HEK293 (cell line): ENCODE data around the gene MDFIC.

Source experiments
- BCL11A ChIP-seq: fragments of 450-650 bp; formaldehyde crosslinking; IDR thresholded peaks from 2 replicates; pipeline ENCODE4 v1.5.1; 2016; ENCODE audit warnings: low read depth, missing biosample characterization, missing genetic modification characterization
- INSM2 ChIP-seq: fragments of 450-650 bp; formaldehyde crosslinking; IDR thresholded peaks from 2 replicates; pipeline ENCODE4 v1.5.1; 2016; ENCODE audit warnings: missing biosample characterization, missing genetic modification characterization
- KLF1 ChIP-seq: fragments of 450-650 bp; formaldehyde crosslinking; IDR thresholded peaks from 2 replicates; pipeline ENCODE4 v1.5.1; 2016; ENCODE audit warnings: missing biosample characterization, missing genetic modification characterization
- KLF9 ChIP-seq: fragments of 450-650 bp; formaldehyde crosslinking; IDR thresholded peaks from 2 replicates; pipeline ENCODE4 v1.5.1; 2016; ENCODE audit warnings: missing biosample characterization, missing genetic modification characterization, low read depth
- PRDM6 ChIP-seq: fragments of 450-650 bp; formaldehyde crosslinking; IDR thresholded peaks from 2 replicates; pipeline ENCODE4 v1.5.1; 2017; ENCODE audit warnings: missing biosample characterization, missing genetic modification characterization
- YY1 ChIP-seq: fragments of 450-650 bp; formaldehyde crosslinking; IDR thresholded peaks from 2 replicates; pipeline ENCODE4 v1.5.1; 2018; ENCODE audit warnings: missing biosample characterization, missing genetic modification characterization
- ZFP41 ChIP-seq: fragments of 450-650 bp; formaldehyde crosslinking; IDR thresholded peaks from 2 replicates; pipeline ENCODE4 v1.5.1; 2016; ENCODE audit warnings: missing biosample characterization, missing genetic modification characterization, borderline replicate concordance
- ZNF133 ChIP-seq: fragments of 450-650 bp; formaldehyde crosslinking; IDR thresholded peaks from 2 replicates; pipeline ENCODE4 v1.5.1; 2016; ENCODE audit warnings: missing biosample characterization, missing genetic modification characterization
- ZNF16 ChIP-seq: fragments of 450-650 bp; formaldehyde crosslinking; IDR thresholded peaks from 2 replicates; pipeline ENCODE4 v1.5.1; 2016; ENCODE audit warnings: low read depth, missing biosample characterization, missing genetic modification characterization
- ZNF416 ChIP-seq: fragments of 450-650 bp; formaldehyde crosslinking; IDR thresholded peaks from 2 replicates; pipeline ENCODE4 v1.5.1; 2016; ENCODE audit warnings: missing biosample characterization, missing genetic modification characterization
- ZNF560 ChIP-seq: fragments of 450-650 bp; formaldehyde crosslinking; IDR thresholded peaks from 2 replicates; pipeline ENCODE4 v1.5.1; 2017; ENCODE audit warnings: missing biosample characterization, missing genetic modification characterization, borderline replicate concordance
- TF ChIP-seq, protein P1 (sequence below): fragments of 450-650 bp; formaldehyde crosslinking; IDR thresholded peaks from 2 replicates; pipeline ENCODE4 v1.5.1; 2016; ENCODE audit warnings: missing biosample characterization, missing genetic modification characterization
- TF ChIP-seq, protein P2 (sequence below): fragments of 450-650 bp; formaldehyde crosslinking; IDR thresholded peaks from 2 replicates; pipeline ENCODE4 v1.5.1; 2017; ENCODE audit warnings: missing biosample characterization, mild to moderate bottlenecking, missing genetic modification characterization, moderate library complexity

GRCh38 chr7:114988755-114989375 lies 67.0 kb downstream of the MDFIC start:
- TF ChIP-seq INSM2 (tag by site-specific recombination) (no peak), ZFP41 (no peak), BCL11A (tag by site-specific recombination) (no peak), KLF1 (tag by site-specific recombination) (no peak), ZNF416 (tag by site-specific recombination) (no peak), YY1 (no peak), ZNF133 (tag by site-specific recombination) (no peak), ZNF16 (no peak), ZNF560 (no peak), PRDM6 (tag by site-specific recombination) (no peak), KLF9 (tag by site-specific recombination) (no peak)
- TF ChIP-seq, protein P1, sequence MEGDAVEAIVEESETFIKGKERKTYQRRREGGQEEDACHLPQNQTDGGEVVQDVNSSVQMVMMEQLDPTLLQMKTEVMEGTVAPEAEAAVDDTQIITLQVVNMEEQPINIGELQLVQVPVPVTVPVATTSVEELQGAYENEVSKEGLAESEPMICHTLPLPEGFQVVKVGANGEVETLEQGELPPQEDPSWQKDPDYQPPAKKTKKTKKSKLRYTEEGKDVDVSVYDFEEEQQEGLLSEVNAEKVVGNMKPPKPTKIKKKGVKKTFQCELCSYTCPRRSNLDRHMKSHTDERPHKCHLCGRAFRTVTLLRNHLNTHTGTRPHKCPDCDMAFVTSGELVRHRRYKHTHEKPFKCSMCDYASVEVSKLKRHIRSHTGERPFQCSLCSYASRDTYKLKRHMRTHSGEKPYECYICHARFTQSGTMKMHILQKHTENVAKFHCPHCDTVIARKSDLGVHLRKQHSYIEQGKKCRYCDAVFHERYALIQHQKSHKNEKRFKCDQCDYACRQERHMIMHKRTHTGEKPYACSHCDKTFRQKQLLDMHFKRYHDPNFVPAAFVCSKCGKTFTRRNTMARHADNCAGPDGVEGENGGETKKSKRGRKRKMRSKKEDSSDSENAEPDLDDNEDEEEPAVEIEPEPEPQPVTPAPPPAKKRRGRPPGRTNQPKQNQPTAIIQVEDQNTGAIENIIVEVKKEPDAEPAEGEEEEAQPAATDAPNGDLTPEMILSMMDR (tag by site-specific recombination): no peak
- TF ChIP-seq, protein P2, sequence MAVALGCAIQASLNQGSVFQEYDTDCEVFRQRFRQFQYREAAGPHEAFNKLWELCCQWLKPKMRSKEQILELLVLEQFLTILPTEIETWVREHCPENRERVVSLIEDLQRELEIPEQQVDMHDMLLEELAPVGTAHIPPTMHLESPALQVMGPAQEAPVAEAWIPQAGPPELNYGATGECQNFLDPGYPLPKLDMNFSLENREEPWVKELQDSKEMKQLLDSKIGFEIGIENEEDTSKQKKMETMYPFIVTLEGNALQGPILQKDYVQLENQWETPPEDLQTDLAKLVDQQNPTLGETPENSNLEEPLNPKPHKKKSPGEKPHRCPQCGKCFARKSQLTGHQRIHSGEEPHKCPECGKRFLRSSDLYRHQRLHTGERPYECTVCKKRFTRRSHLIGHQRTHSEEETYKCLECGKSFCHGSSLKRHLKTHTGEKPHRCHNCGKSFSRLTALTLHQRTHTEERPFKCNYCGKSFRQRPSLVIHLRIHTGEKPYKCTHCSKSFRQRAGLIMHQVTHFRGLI: no peak
